HG03457 (cell line): ENCODE results near the gene SHISA2.

Experiments
- ATAC-seq: cut with Tn5 transposase; IDR thresholded peaks from one replicate; pipeline ENCODE4 v1.9.1; 2021; ENCODE audit warnings: moderate number of reproducible peaks; ENCODE audit not compliant: unreplicated experiment

Gene SHISA2

GRCh38 chr13:26019881-26020870 is 31.6 kb downstream of the SHISA2 start:
- ATAC-seq, result no peak

GRCh38 chr13:26019251-26019650 is 32.6 kb downstream of the SHISA2 start:
- no peak for ATAC-seq

GRCh38 chr13:26017932-26018665 is 33.7 kb downstream of the SHISA2 start:
- ATAC-seq, result no peak

- ATAC-seq, result no peak
These were observed 34.5 kb downstream of the SHISA2 start for GRCh38 chr13:26017196-26017921.

- ATAC-seq, result no peak
These were observed 35.6 kb downstream of the SHISA2 start for GRCh38 chr13:26016189-26016588.

- ATAC-seq, result no peak
These were observed 36.3 kb downstream of the SHISA2 start for GRCh38 chr13:26015271-26016125.

- no peak for ATAC-seq
These were observed 38.8 kb downstream of the SHISA2 start for GRCh38 chr13:26012995-26013394.

- ATAC-seq, result no peak
These were observed 39.6 kb downstream of the SHISA2 start for GRCh38 chr13:26011996-26012821.

- no peak for ATAC-seq
These were observed 40.6 kb downstream of the SHISA2 start for GRCh38 chr13:26011208-26011573.

GRCh38 chr13:26010487-26011207 is 41.2 kb downstream of the SHISA2 start:
- no peak for ATAC-seq

GRCh38 chr13:26007261-26008125 is 44.3 kb downstream of the SHISA2 start:
- ATAC-seq, result no peak
